GM20431 (cell line): ENCODE results near the gene NCAPD2.

Experiments
- in situ Hi-C: fragments of 300-500 bp; cut with MseI, MboI; formaldehyde crosslinking; loops from one replicate; pipeline ENCODE4 v1.15.0; 2020; ENCODE audit warnings: low sequenced_read_pairs; ENCODE audit not compliant: unreplicated experiment

Gene NCAPD2

DNA sequence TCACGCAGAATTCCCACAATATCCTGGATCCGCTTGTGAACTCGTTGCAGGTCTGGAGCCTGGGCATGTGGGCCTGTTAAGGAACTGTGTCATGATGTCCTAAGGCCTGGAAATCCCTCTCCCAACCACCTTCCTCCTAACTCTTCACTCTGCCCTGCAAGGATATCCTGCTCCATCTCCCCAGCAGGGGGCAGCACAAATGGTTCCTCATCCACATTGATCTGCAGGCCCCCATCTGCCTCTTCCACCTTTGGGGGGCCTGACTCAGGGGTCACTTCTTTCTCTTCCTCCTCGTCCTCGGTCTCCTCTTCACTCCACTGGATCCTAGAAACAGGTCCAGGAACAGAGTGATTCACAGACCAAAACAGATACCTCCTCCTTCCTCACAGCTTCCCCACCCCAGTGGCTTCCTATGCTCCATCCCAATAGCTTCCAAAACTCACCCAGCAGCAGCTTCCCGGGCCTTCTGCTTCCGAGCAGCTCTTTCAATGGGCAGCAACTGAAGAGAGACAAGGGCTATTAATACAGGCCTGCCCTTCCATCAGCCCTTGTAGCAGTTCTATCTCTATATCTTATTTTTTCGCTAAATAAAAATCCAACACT is 69.6 kb downstream of the NCAPD2 start:
- in situ Hi-C loops: no loop called here

DNA sequence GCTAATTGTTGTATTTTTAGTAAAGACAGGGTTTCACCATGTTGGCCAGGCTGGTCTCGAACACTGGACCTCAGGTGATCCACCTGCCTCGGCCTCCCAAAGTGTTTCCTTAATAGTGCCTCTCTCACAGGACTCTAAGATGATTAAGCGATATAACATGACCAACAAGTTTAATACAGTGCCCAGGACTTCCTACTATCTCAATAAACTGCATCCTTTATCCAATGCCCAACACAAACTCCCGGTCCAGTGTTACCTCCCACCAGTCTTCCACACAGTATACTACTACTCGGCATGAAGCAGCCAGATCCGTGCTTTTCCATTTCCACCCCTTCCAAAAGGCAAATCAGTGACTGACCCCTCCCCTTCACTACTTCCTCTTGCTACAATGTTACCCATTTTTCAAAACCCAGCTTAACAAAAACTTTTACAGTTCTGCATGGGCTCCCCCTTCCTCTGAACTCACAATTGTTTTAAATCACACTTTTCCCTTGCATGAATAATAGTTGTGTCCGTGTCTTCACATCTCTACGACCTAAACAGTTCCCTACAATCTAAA is 73.3 kb downstream of the NCAPD2 start:
- in situ Hi-C loops: no loop called here

DNA sequence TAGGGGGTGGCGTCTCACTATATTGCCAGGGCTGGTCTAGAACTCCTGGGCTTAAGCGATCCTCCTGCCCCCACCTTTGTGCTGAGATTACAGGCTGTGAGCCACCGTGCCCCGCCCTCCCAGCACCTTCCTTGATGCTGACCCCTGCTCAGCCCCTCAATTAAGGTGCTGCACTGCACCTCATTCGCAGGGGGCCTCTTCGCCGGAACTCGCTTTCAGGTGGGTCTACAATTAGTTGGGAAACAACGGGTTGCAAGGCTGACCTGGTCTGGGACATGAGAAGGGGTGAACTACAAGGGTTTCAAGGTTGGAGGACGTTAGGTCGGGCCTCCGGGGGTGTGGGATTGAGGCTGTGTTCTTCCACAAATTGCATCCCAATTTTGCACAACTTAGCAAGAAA is 75.4 kb downstream of the NCAPD2 start:
- in situ Hi-C loops: no loop called here

DNA sequence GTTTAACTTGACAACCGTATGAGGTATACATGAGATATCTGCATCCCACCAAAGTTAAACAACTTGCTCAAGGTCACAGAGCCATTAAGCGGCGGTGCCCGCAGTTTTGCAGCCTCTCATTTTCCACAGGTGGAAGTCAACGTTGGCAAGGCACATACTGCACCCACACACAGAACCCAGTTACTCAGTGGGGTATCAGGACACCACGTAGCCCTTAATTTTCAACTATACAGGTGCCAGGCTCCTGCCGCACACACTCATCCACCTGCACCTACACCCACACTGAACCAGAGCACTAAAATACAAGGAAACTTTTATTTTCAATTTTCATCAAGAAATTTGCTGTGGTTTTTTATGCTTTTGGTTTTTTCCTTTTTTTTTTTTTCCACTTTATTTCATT is 75.9 kb downstream of the NCAPD2 start:
- in situ Hi-C loops: no loop called here

DNA sequence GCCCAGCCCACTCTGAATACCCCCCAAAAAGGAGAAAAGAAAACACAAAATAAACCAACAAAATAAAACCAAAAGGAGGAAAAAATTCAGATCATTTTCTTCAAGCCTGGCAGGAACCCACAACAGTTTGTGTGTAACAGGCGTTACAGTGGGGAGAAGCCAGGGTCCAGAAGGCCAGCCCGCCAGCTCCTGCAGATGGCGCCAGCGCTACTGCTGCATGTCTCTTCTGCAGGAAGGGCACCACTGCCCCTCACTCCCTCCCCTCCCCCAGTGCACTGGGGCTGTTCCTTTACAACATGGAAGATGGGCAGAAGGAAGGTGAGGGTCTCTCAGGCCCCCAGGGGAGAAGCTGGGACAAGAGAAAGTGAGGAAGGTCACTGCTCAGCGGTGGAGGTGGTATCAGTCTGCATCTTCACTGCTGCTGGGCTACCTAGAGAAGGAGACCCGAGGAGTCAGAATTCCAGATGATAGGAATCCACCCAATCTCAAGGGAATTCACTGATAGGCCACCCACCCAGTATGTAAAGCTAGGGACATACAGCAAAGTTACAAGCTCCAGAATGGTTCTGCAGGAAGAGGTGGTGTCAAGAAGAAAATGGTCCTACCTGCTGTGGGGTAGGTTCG is 76.5 kb downstream of the NCAPD2 start:
- in situ Hi-C loops: no loop called here

DNA sequence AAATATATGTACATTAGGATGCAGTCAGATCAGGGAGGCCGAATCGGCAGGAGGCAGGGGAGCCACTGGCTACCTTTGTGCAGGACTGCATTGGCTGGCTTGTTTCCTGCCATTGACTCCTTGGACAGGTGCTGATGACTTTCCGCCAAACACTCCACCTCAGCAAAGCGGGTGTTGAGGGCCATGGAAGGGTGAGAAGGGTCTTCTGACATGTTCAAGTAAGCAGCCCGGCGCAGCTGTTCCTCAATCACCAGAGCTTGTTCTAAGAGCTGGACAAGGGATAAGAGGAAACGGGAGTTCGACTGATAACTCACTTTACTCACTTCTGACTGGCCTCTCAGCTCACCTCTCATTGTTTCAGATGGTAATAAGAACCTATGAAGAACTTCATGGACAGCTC is 79.1 kb downstream of the NCAPD2 start:
- in situ Hi-C loops: no loop called here

DNA sequence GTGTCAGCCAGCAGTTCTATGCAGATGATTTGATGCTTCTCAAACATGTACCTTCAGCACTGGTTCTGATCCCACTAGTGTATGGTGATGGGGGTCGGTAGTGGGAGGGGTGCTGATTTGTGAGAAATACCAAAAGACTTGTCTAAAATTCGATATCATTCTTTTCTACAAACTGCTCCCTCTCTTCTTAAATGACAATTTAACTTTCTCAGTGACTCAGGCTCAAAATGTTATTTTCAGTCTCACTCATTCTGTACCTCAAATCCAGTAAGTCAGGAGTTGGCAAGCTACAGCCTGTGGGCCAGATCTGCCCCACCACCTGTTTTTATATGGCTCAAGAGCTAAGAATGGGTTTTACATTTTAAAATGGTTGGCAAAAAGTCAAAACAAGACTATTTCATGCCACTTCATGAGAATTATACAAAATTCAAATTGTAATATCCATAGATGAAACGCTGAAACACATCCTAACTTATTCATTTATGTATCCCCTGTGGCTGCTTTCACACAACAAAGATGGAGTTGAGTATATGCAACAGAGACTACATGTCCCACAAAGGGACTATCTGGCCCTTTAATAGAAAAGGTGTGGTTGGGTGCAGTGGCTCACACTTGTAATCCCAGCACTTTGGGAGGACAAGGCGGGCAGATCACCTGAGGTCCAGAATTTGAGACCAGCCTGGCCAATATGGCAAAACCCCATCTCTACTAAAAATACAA is 80.8 kb downstream of the NCAPD2 start:
- in situ Hi-C loops: no loop called here

DNA sequence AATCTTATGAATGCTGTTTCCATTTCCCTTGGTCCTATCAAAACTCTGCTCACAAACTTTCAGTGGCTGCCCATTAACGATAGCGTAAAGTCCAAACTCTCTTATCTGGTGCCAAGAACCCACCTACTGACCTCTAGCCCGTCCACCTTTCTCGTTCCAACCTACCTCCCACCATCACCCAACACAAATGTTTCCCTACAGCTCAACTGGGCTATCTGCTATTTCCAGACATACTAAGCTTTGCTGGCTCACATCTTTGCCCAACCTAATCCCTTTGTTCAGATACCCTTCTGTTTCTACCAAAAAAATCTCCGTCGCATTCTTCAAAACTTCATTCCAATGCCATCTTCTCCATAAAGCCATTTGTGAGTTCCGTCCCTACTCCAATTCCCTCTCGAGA is 81.7 kb downstream of the NCAPD2 start:
- in situ Hi-C loops: no loop called here
